OCI-LY7 (cell line): Measurements from ENCODE around the gene PALMD. TPM values are rescaled to one million over a fixed set of nuclear protein-coding genes. Genes with fewer than 3 reads are reported as not detected.
A peak's percentile ranks its signal among the peaks of the same experiment; 100 is the strongest.

ENCODE experiments used
- BruUV-seq: library from RNA; stranded (reverse); fragments of 400-500 nt; replicated peaks from 2 replicates; lab custom pipeline; 2021; lab: Mats Ljungman, UMichigan
- CTCF ChIA-PET: fragments of 300-600 bp; sonication (Branson Sonifier 250); formaldehyde crosslinking; loops from one replicate; lab custom pipeline; 2022; ENCODE audit warnings: antibody characterized with exemption; ENCODE audit not compliant: unreplicated experiment; lab: Charles Lee
- POLR2A ChIA-PET: fragments of 300-600 bp; sonication (Branson Sonifier 250); formaldehyde crosslinking; loops from one replicate; lab custom pipeline; 2022; ENCODE audit warnings: antibody characterized with exemption; lab: Charles Lee
- DNase-seq: peaks from one replicate; pipeline ENCODE4 v3.0.0-alpha.2; 2015; ENCODE audit warnings: low spot score
- H2AFZ ChIP-seq: fragments of 200-600 bp; sonication (generic), shearing (Covaris generic); 2 replicates; pipeline ENCODE4 v1.6.1; 2014; ENCODE audit warnings: mild to moderate bottlenecking, antibody characterized with exemption, low read length, moderate library complexity
- H3K27ac ChIP-seq: fragments of 200-600 bp; sonication (generic); 2 replicates; pipeline ENCODE4 v1.5.1; 2014; ENCODE audit warnings: mixed run types, low read depth, mild to moderate bottlenecking, moderate library complexity, low read length, inconsistent platforms; ENCODE audit not compliant: poor library complexity, severe bottlenecking
- H3K36me3 ChIP-seq: fragments of 200-600 bp; sonication (generic); 2 replicates; pipeline ENCODE4 v1.6.1; 2014; ENCODE audit warnings: mild to moderate bottlenecking, antibody characterized with exemption, low read length, moderate library complexity, mixed read lengths; ENCODE audit not compliant: insufficient read depth
- H3K4me1 ChIP-seq: fragments of 200-600 bp; sonication (generic); 2 replicates; pipeline ENCODE4 v1.5.1; 2014; ENCODE audit warnings: mild to moderate bottlenecking, low read length; ENCODE audit not compliant: insufficient read depth, poor library complexity, severe bottlenecking
- H3K4me2 ChIP-seq: fragments of 200-600 bp; sonication (generic); 2 replicates; pipeline ENCODE4 v1.6.1; 2014; ENCODE audit warnings: mild to moderate bottlenecking, low read length
- H3K4me3 ChIP-seq: fragments of 200-600 bp; sonication (generic); 2 replicates; pipeline ENCODE4 v1.5.1; 2014; ENCODE audit warnings: mild to moderate bottlenecking, low read depth, low read length; ENCODE audit not compliant: poor library complexity, severe bottlenecking
- H3K79me2 ChIP-seq: fragments of 200-600 bp; sonication (generic); 2 replicates; pipeline ENCODE4 v1.6.1; 2016; ENCODE audit warnings: low read depth, mild to moderate bottlenecking, low read length, moderate library complexity, mixed read lengths; ENCODE audit not compliant: insufficient read depth
- H3K9me2 ChIP-seq: fragments of 200-600 bp; sonication (generic); 2 replicates; pipeline ENCODE4 v1.6.1; 2016; ENCODE audit warnings: mild to moderate bottlenecking, low read length, mixed read lengths; ENCODE audit not compliant: insufficient read depth
- H3K9me3 ChIP-seq: fragments of 200-600 bp; sonication (generic); 2 replicates; pipeline ENCODE4 v1.6.1; 2014; ENCODE audit warnings: mild to moderate bottlenecking, mixed run types, low read length, mixed read lengths
- H4K20me1 ChIP-seq: fragments of 200-600 bp; sonication (generic); 2 replicates; pipeline ENCODE4 v1.6.1; 2014; ENCODE audit warnings: mild to moderate bottlenecking, antibody characterized with exemption, low read length, moderate library complexity, mixed read lengths; ENCODE audit not compliant: insufficient read depth
- EZH2phosphoT487 ChIP-seq: fragments of 200-600 bp; sonication (generic); IDR thresholded peaks from 2 replicates; pipeline ENCODE4 v1.6.1; 2018; ENCODE audit warnings: low read depth, borderline replicate concordance, mild to moderate bottlenecking, mixed run types, antibody characterized with exemption, low read length, moderate library complexity, mixed read lengths
- intact Hi-C: fragments of 100-400 bp; cut with micrococcal nuclease; formaldehyde crosslinking; loops from one replicate; pipeline ENCODE4 v1.10.0; 2022; ENCODE audit not compliant: unreplicated experiment
- total RNA-seq, 2 experiments: library from RNA; depleted of rRNA in 1 of 2; stranded (reverse); fragments of >200 nt in 1 of 2; shearing (Covaris generic) in 1 of 2; gene quantifications; 2 replicates each; pipeline ENCODE4 v1.2.3, GENCODE V29; 2014 to 2022
- TF ChIP-seq, protein P1 (sequence below): fragments of 200-600 bp; sonication (generic); conservative IDR thresholded peaks from 2 replicates; pipeline ENCODE4 v1.5.1; 2014; ENCODE audit warnings: mild to moderate bottlenecking, antibody characterized with exemption, low read length, moderate library complexity, mixed read lengths

PALMD gene
- total RNA-seq, 2 experiments from 2014 or later = not detected

DNA sequence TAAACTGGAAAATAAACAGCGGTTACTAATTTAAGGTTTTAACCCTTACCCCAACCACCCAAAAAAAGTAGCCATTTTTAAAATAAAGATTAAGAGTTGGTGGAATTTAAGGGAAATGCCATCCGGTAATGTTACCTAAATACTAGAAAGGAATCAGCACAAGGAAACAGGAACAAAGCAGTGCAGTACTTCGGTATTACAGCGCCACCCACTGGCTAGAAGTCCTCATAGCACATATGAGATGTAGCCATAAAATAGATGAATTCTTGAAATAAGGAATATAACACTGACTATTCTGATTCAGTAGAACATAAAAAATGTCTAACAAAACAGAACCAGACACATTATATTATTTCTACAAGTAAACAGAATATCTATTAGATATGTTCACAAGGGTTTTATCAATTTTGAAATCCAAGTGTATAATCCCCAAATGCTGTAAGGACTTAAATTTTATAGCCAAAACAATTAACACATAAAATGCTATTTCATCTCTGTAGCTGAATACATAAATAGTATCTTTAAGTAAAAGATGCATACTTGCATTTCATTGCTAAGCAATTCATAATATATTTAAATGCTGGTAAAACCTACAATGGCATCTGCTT, 61.7 kb downstream of the PALMD start:
- Histone ChIP-seq H3K4me3 (no peak overlapping the region), H3K27ac (no peak overlapping the region), H3K4me1 (no peaks in the 10 kb centered on the region), H3K4me2 (no peak overlapping the region), H4K20me1 (no peaks in the 10 kb centered on the region), H3K79me2 (no peaks in the 10 kb centered on the region), H3K9me3 (no peaks in the 10 kb centered on the region), H2AFZ (no peak overlapping the region), H3K36me3 (peaks cover 10% of the 10 kb centered on the region; the same call in 1 of the 2 replicates), H3K9me2 (no peaks in the 10 kb centered on the region)
- intact Hi-C loops = loop anchor here (1.0 to 10.0 kb wide), 2 partner anchors 213 to 527 kb away; no protein-coding TSS in a partner anchor
- no TSS peak for BruUV-seq
- DNase-seq = peak; percentile 67
- POLR2A ChIA-PET = interaction anchor here (0.6 kb wide), 1 partner anchor 17 kb away, joined by 3 read pairs; no protein-coding TSS in a partner anchor
- TF ChIP-seq, protein P1, sequence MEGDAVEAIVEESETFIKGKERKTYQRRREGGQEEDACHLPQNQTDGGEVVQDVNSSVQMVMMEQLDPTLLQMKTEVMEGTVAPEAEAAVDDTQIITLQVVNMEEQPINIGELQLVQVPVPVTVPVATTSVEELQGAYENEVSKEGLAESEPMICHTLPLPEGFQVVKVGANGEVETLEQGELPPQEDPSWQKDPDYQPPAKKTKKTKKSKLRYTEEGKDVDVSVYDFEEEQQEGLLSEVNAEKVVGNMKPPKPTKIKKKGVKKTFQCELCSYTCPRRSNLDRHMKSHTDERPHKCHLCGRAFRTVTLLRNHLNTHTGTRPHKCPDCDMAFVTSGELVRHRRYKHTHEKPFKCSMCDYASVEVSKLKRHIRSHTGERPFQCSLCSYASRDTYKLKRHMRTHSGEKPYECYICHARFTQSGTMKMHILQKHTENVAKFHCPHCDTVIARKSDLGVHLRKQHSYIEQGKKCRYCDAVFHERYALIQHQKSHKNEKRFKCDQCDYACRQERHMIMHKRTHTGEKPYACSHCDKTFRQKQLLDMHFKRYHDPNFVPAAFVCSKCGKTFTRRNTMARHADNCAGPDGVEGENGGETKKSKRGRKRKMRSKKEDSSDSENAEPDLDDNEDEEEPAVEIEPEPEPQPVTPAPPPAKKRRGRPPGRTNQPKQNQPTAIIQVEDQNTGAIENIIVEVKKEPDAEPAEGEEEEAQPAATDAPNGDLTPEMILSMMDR = peak; percentile 100
- TF ChIP-seq EZH2phosphoT487 = no peak
- CTCF ChIA-PET = no interaction called here

DNA sequence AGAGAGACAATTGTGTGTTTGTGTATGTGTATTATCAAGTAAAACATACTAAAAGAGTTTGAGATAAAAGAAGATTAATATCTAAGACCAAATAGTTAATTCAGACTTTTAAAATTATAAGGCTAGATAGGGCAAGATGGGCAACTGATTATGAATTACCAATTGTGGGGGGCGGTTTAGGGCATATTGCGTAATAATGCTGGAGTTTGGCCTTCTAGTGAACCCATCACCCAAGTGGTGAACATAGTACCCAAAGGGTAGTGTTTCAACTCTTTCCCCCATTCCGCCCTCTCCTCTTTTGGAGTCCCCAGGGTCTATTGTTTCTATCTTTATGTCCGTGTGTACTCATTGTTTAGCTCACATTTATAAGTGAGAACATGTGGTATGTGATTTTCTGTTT, 65.1 kb downstream of the PALMD start:
- CTCF ChIA-PET = no interaction called here
- H3K36me3 ChIP-seq = peaks cover 15% of the 10 kb centered on the region; the same call in 1 of the 2 replicates
- BruUV-seq = no TSS peak
- POLR2A ChIA-PET = no interaction called here
- no peak for DNase-seq
- H3K9me3 ChIP-seq = no peaks in the 10 kb centered on the region
- no peak overlapping the region for H2AFZ ChIP-seq
- H4K20me1 ChIP-seq = no peaks in the 10 kb centered on the region
- H3K27ac ChIP-seq = no peak overlapping the region
- TF ChIP-seq, protein P1 = no peak
- no peak for TF ChIP-seq EZH2phosphoT487
- H3K79me2 ChIP-seq = no peaks in the 10 kb centered on the region
- H3K4me1 ChIP-seq = no peaks in the 10 kb centered on the region
- intact Hi-C loops = no loop called here
- H3K4me2 ChIP-seq = no peak overlapping the region
- no peak overlapping the region for H3K4me3 ChIP-seq
- H3K9me2 ChIP-seq = no peaks in the 10 kb centered on the region

DNA sequence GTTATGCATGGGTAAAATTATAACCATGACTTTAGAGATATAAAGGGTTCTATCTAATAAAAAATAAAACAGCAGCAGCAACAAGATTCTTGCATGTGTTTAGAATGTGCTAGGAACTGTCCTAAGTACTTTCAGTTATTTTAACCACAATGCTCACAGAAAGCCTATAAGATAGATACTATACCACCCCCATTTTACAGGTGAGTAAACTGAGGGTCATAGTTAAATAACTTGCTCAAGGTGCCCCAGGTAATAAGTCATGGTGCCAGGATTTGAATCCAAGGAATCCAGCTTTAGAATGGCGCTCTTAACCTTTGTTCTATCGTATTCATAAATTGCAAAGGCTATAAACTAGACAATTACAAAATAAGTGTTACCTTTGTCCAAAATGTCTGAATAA, 67.1 kb downstream of the PALMD start:
- Histone ChIP-seq H2AFZ (no peak overlapping the region), H3K4me2 (no peak overlapping the region), H3K4me3 (no peak overlapping the region), H3K9me3 (no peaks in the 10 kb centered on the region), H3K4me1 (no peaks in the 10 kb centered on the region), H3K9me2 (no peaks in the 10 kb centered on the region), H3K79me2 (no peaks in the 10 kb centered on the region), H4K20me1 (no peaks in the 10 kb centered on the region), H3K36me3 (peaks cover 15% of the 10 kb centered on the region; the same call in 1 of the 2 replicates), H3K27ac (no peak overlapping the region)
- CTCF ChIA-PET = no interaction called here
- POLR2A ChIA-PET = interaction anchor here (0.6 kb wide), 1 partner anchor 829 kb away, joined by 3 read pairs; no protein-coding TSS in a partner anchor
- no peak for DNase-seq
- intact Hi-C loops = no loop called here
- BruUV-seq = no TSS peak
- TF ChIP-seq, protein P1 = no peak
- no peak for TF ChIP-seq EZH2phosphoT487
